IPS-20b (cell line): ENCODE data around the gene COP1.

Experiments used
- H3K27ac ChIP-seq: one replicate; pipeline ENCODE4 v1.5.1; 2013; ENCODE audit warnings: low read length
- H3K27me3 ChIP-seq: 2 replicates; pipeline ENCODE4 v1.6.1; 2013; ENCODE audit warnings: mild to moderate bottlenecking, low read length, inconsistent platforms; ENCODE audit not compliant: insufficient read depth
- H3K36me3 ChIP-seq: 2 replicates; pipeline ENCODE4 v1.6.1; 2013; ENCODE audit warnings: low read depth, mild to moderate bottlenecking, inconsistent platforms, low read length, moderate library complexity; ENCODE audit not compliant: insufficient read depth
- H3K4me1 ChIP-seq: 2 replicates; pipeline ENCODE4 v1.6.1; 2013; ENCODE audit warnings: mild to moderate bottlenecking, control low read depth, inconsistent platforms, low read length, moderate library complexity; ENCODE audit not compliant: insufficient read depth
- H3K4me3 ChIP-seq: 2 replicates; pipeline ENCODE4 v1.5.1; 2013; ENCODE audit warnings: mild to moderate bottlenecking, low read length, inconsistent platforms
- H3K9ac ChIP-seq: 2 replicates; pipeline ENCODE4 v1.6.1; 2013; ENCODE audit warnings: low read depth, mild to moderate bottlenecking, inconsistent platforms, low read length, moderate library complexity
- H3K9me3 ChIP-seq: 2 replicates; pipeline ENCODE4 v1.6.1; 2013; ENCODE audit warnings: mild to moderate bottlenecking, low read depth, low read length, inconsistent platforms; ENCODE audit not compliant: insufficient read depth

Gene COP1

DNA sequence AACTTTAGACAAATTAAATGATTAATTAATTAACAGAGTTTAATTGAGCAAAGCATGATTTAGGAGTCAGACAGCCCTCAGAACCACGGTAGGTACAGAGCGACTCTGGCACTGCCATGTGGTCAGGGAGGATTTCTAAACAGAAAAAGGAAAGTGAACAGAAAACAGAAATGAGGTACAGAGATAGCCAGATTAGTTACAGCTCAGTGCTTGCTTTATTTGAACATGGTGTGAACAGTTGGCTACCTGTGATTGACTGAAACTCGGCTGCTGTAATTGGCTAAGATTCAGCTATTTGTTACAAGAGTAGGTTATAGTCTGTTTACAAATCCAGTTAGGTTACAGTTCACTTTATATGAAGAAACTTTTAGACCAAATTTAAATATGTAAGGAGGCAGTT is 300.7 kb downstream of the COP1 start:
- H3K9me3 ChIP-seq = peaks cover 11% of the 10 kb centered on the region; the same call in 1 of the 2 replicates
- no peak overlapping the region for H3K27ac ChIP-seq
- H3K9ac ChIP-seq = no peak overlapping the region
- H3K4me1 ChIP-seq = no peaks in the 10 kb centered on the region
- peaks cover 99% of the 10 kb centered on the region for H3K27me3 ChIP-seq
- H3K36me3 ChIP-seq = no peaks in the 10 kb centered on the region
- H3K4me3 ChIP-seq = no peak overlapping the region

DNA sequence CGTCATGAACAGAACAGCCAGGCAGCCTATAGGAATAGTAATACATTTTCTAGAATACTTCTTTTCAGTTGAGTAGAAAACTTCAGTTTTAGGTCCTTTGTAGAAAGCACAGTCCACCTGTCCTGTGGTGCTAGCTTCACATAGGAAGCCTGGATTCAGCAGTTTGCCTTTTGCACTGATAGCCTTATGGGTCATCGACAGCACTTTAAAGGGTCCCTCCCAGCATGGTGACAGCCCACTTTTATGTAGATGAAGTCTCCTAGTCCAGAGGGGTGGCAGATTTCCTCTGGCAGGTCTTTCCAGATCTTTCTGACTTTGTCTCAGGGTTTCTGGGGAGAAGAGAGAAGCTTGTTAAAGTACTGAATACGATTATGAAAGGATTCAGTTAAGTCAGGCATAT is 302.3 kb downstream of the COP1 start:
- Histone ChIP-seq H3K9me3 (no peaks in the 10 kb centered on the region), H3K27ac (no peak overlapping the region), H3K9ac (no peak overlapping the region), H3K4me3 (no peak overlapping the region), H3K36me3 (no peaks in the 10 kb centered on the region), H3K27me3 (peaks cover 100% of the 10 kb centered on the region), H3K4me1 (no peaks in the 10 kb centered on the region)

DNA sequence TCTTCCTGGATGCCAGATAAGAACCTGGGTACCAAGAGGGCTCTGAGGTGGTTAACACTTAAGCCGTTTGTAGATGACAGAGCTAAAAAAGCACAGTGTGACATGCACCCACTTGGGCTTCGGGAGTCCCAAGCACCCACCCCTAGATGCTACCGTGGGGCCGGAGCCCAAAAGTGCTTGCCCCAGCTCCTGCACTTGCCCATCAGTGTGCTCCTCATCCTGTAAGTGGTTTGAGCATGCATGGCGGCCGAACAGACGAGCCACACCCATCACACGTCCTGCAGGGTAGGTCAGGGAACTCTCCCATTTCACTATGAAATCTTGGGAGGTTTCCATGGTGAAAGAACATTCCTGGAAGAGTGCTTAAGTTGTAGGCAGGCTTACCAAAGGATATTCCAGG is 304.8 kb downstream of the COP1 start:
- no peak overlapping the region for H3K27ac ChIP-seq
- no peaks in the 10 kb centered on the region for H3K36me3 ChIP-seq
- H3K27me3 ChIP-seq = peaks cover 100% of the 10 kb centered on the region
- no peak overlapping the region for H3K9ac ChIP-seq
- no peak overlapping the region for H3K4me3 ChIP-seq
- H3K9me3 ChIP-seq = no peaks in the 10 kb centered on the region
- no peaks in the 10 kb centered on the region for H3K4me1 ChIP-seq

DNA sequence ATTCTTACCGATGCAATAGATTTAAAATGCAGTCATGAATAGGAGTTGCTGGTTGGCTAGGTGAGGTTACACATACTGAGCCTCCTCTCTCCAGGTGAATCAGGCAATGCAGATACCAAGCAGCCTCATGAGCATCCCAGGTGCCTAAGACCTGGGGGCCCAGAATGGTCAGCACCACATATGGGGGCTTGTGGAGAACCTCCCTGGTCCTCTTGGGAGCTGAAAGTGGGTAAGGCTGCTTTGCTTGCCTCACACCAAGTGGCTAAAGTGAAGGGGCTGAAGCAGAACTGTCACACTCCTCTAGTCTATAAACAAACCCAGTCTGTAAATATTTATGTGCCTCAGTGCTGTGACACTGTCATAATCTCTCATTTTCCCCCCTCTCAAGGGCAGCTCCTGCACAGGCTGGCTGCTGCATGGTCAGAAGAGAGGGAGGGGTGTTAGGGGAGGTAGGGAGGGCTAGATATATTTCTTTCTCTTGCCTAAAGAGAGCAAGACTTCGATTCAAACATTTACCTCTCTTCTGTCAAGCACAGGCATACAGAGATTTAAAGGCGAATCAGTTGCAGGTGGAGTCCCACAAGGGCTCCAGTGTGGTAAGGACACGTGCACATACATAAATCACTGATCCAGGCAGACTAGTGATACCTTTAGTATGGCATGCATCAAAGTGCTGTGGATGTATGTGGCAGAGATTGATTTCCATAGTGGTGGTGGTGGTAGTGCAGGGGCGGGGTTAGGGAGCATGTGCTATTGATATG is 305.8 kb downstream of the COP1 start:
- no peak overlapping the region for H3K27ac ChIP-seq
- no peaks in the 10 kb centered on the region for H3K4me1 ChIP-seq
- no peak overlapping the region for H3K4me3 ChIP-seq
- no peaks in the 10 kb centered on the region for H3K36me3 ChIP-seq
- no peaks in the 10 kb centered on the region for H3K9me3 ChIP-seq
- no peak overlapping the region for H3K9ac ChIP-seq
- H3K27me3 ChIP-seq = peaks cover 100% of the 10 kb centered on the region

DNA sequence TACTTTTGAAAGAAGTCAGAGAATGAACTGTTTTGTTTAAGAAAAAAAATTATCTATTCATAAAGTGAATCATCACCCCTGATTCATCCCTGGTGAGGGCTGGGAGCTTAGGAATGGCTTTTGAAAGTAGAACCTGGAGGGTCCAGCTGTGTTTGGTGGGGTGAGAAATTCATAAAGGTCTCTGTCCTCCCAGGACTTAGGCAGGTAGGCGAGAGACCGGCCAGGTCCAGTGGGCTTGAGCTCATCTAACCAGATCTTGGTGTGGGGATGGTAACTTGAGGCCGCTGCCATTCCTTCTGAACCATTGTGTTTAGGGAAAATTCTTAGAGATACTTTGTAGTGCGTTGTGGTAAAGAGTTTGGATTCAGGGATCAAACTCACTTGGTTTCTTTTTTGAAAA is 306.9 kb downstream of the COP1 start:
- Histone ChIP-seq H3K27ac (no peak overlapping the region), H3K9me3 (no peaks in the 10 kb centered on the region), H3K4me1 (no peaks in the 10 kb centered on the region), H3K27me3 (peaks cover 98% of the 10 kb centered on the region), H3K4me3 (no peak overlapping the region), H3K36me3 (no peaks in the 10 kb centered on the region), H3K9ac (no peak overlapping the region)

DNA sequence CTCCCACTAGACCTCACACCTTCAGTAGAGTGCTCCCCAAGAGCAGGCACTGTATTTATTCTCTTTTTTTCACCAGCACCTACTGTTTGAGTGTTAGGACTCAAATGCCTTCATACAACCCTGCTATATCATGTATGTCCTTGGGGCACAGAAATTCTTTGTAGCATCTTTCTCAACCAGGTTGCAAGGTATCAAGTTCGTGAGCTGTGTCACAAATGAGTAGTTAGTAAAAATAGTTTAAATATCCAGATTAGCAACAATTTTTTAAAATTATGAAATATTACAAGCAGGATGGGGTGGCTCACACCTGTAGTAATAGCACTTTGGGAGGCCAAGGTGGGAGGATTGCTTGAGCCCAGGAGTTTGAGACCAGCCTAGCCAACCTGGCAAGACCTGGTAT is 311.1 kb downstream of the COP1 start:
- H3K9me3 ChIP-seq = no peaks in the 10 kb centered on the region
- no peaks in the 10 kb centered on the region for H3K36me3 ChIP-seq
- no peak overlapping the region for H3K4me3 ChIP-seq
- peaks cover 98% of the 10 kb centered on the region for H3K27me3 ChIP-seq
- no peaks in the 10 kb centered on the region for H3K4me1 ChIP-seq
- no peak overlapping the region for H3K27ac ChIP-seq
- H3K9ac ChIP-seq = no peak overlapping the region
